ENCODE measurements around the gene IL15.

The IL15 gene

GRCh38 chr4:141771889-141772830, 135.8 kb downstream of the IL15 start:
- no peak for DNase-seq (ENCODE audit: low read depth in 2 of 2)

- DNase-seq (ENCODE audit: low read depth in 2 of 2), result no peak
These were observed 136.5 kb downstream of the IL15 start for GRCh38 chr4:141772838-141773237.

- DNase-seq (ENCODE audit: low read depth in 2 of 2), result no peak
These were observed 145.8 kb downstream of the IL15 start for GRCh38 chr4:141782205-141782604.

Measured in stimulated activated CD8-positive, alpha-beta memory T cell treated with anti-CD3 and anti-CD28 coated beads, Interleukin-2, amount 100 ng/mL, for 48 hours (primary cell).